HS-5 (cell line): ENCODE results near the gene RAF1.
"Not testable (repeated sequence)": the region's sequence is repeated elsewhere in the genome, so short reads cannot be mapped to it uniquely, and the experiment has no call there.

Experiments
- DNase-seq: peaks from one replicate; pipeline ENCODE4 v3.0.0-alpha.2; 2012; ENCODE audit warnings: low read depth

The RAF1 gene

GRCh38 chr3:12675115-12675810, 11.3 kb upstream of the RAF1 start:
- no peak for DNase-seq

GRCh38 chr3:12673956-12674736, 10.2 kb upstream of the RAF1 start:
- not testable (repeated sequence) for DNase-seq

- no peak for DNase-seq
These were observed 7.2 kb upstream of the RAF1 start for GRCh38 chr3:12671120-12671450.

- no peak for DNase-seq
These were observed 6.6 kb upstream of the RAF1 start for GRCh38 chr3:12670365-12671119.

GRCh38 chr3:12663401-12663935, 449 bp downstream of the RAF1 start:
- DNase-seq = no peak

GRCh38 chr3:12662593-12663400, 1.1 kb downstream of the RAF1 start:
- DNase-seq = no peak

GRCh38 chr3:12661926-12662592, 1.9 kb downstream of the RAF1 start:
- DNase-seq = no peak

GRCh38 chr3:12661375-12661774, 2.5 kb downstream of the RAF1 start:
- DNase-seq = not testable (repeated sequence)

- DNase-seq = no peak
These were observed 3.7 kb downstream of the RAF1 start for GRCh38 chr3:12660196-12660595.

- DNase-seq = no peak
These were observed 4.5 kb downstream of the RAF1 start for GRCh38 chr3:12659316-12660015.

GRCh38 chr3:12658593-12659058, 5.3 kb downstream of the RAF1 start:
- DNase-seq = peak; percentile 83

GRCh38 chr3:12656850-12657249, 7.1 kb downstream of the RAF1 start:
- DNase-seq = no peak

- no peak for DNase-seq
These were observed 7.7 kb downstream of the RAF1 start for GRCh38 chr3:12656193-12656592.

GRCh38 chr3:12655701-12656100, 8.2 kb downstream of the RAF1 start:
- no peak for DNase-seq

GRCh38 chr3:12653747-12654146, 10.2 kb downstream of the RAF1 start:
- DNase-seq = no peak

GRCh38 chr3:12648384-12648959, 15.4 kb downstream of the RAF1 start:
- no peak for DNase-seq

- DNase-seq = no peak
These were observed 19.5 kb downstream of the RAF1 start for GRCh38 chr3:12644331-12644937.

GRCh38 chr3:12643724-12644123, 20.2 kb downstream of the RAF1 start:
- no peak for DNase-seq

- DNase-seq = no peak
These were observed 20.9 kb downstream of the RAF1 start for GRCh38 chr3:12643010-12643380.

- not testable (repeated sequence) for DNase-seq
These were observed 23.1 kb downstream of the RAF1 start for GRCh38 chr3:12640853-12641252.
